GM23338 (cell line): ENCODE results near the gene PPP4R1.

Experiments
- CREB1 ChIP-seq: fragments of 250-450 bp; sonication (Bioruptor Pico); IDR thresholded peaks from 2 replicates; pipeline ENCODE4 v1.5.0; 2020; ENCODE audit warnings: low read depth, mild to moderate bottlenecking, moderate library complexity
- CTCF ChIP-seq, 2 experiments: fragments of 200-600 bp in 1 of 2; sonication (generic) in 1 of 2; conservative IDR thresholded peaks; 2 replicates each; pipeline versions ENCODE4 v1.5.1 to v1.6.1; 2016 to 2017; ENCODE audit warnings: antibody characterized with exemption in 2 of 2, low read depth in 2 of 2, mild to moderate bottlenecking in 2 of 2, moderate library complexity in 1 of 2
- EZH2 ChIP-seq: fragments of 200-600 bp; sonication (generic); IDR thresholded peaks from one replicate; pipeline ENCODE4 v1.8.0; 2017; ENCODE audit warnings: antibody characterized with exemption, mild to moderate bottlenecking, low read depth; ENCODE audit not compliant: unreplicated experiment
- EZH2phosphoT487 ChIP-seq: fragments of 200-600 bp; sonication (generic); IDR thresholded peaks from one replicate; pipeline ENCODE4 v1.8.1; 2018; ENCODE audit warnings: antibody characterized with exemption; ENCODE audit not compliant: unreplicated experiment
- JUNB ChIP-seq: IDR thresholded peaks from one replicate; pipeline ENCODE4 v1.6.1; 2016; ENCODE audit warnings: antibody characterized with exemption; ENCODE audit not compliant: unreplicated experiment
- NANOG ChIP-seq: IDR thresholded peaks from 2 replicates; pipeline ENCODE4 v1.6.1; 2016; ENCODE audit warnings: antibody characterized with exemption, borderline replicate concordance
- POLR2AphosphoS5 ChIP-seq: IDR thresholded peaks from 2 replicates; pipeline ENCODE4 v1.6.1; 2016; ENCODE audit warnings: antibody characterized with exemption, low read depth
- REST ChIP-seq: IDR thresholded peaks from one replicate; pipeline ENCODE4 v1.6.1; 2018; ENCODE audit warnings: antibody characterized with exemption; ENCODE audit not compliant: unreplicated experiment
- STAT1 ChIP-seq: IDR thresholded peaks from one replicate; pipeline ENCODE4 v1.6.1; 2016; ENCODE audit warnings: antibody characterized with exemption; ENCODE audit not compliant: unreplicated experiment
- ZNF114 ChIP-seq: fragments of 250-450 bp; sonication (Bioruptor Pico); IDR thresholded peaks from 2 replicates; pipeline ENCODE4 v1.5.0; 2020; ENCODE audit warnings: mild to moderate bottlenecking, moderate library complexity
- ZNF331 ChIP-seq: fragments of 250-450 bp; sonication (Bioruptor Pico); IDR thresholded peaks from 2 replicates; pipeline ENCODE4 v1.5.0; 2020; ENCODE audit warnings: low read depth, mild to moderate bottlenecking, moderate library complexity
- ZNF462 ChIP-seq: fragments of 250-450 bp; sonication (Bioruptor Pico); IDR thresholded peaks from 2 replicates; pipeline ENCODE4 v1.5.0; 2020; ENCODE audit warnings: mild to moderate bottlenecking, moderate library complexity

- TF ChIP-seq CTCF (conservative IDR thresholded peaks at IDR 0.05; ENCODE audit: low read depth in 2 of 2) (no peak), REST (no peak), EZH2 (no peak), CREB1 (CRISPR knock-in tag) (no peak), POLR2AphosphoS5 (no peak), EZH2phosphoT487 (no peak), JUNB (no peak), ZNF331 (CRISPR knock-in tag) (no peak), STAT1 (no peak), ZNF462 (CRISPR knock-in tag) (no peak), NANOG (no peak), ZNF114 (CRISPR knock-in tag) (no peak)
Observed at GRCh38 chr18:9552616-9553015, 61.7 kb downstream of the PPP4R1 start.
